Natural killer cell (primary cell): ENCODE data around the gene HDAC8. TPM values are rescaled to one million over a fixed set of nuclear protein-coding genes. Genes with fewer than 3 reads are reported as not detected.
"Not testable (repeated sequence)": the region's sequence is repeated elsewhere in the genome, so short reads cannot be mapped to it uniquely, and the experiment has no call there.

Source experiments
- ATAC-seq, 3 donors: fragments of 150-1000 bp in 2 of 3; fragments of 200-7000 bp in 1 of 3; cut with Tn5 transposase; 1 replicate in 1 of 3; 2 replicates in 2 of 3; pipeline ENCODE4 v1.10.0; 2021; ENCODE audit warnings: mild to moderate bottlenecking in 2 of 3, moderate library complexity in 2 of 3
- DNase-seq, 2 donors: peaks; one replicate each; pipeline versions ENCODE4 v3.0.0 to v3.0.0-alpha.2; 2013 to 2021; ENCODE audit warnings: mixed read lengths in 1 of 2
- H3K27ac ChIP-seq: one replicate; pipeline ENCODE4 v1.5.1; 2013; ENCODE audit warnings: mild to moderate bottlenecking, low read length
- H3K27me3 ChIP-seq: one replicate; pipeline ENCODE4 v1.6.1; 2013; ENCODE audit warnings: low read length; ENCODE audit not compliant: control insufficient read depth, insufficient read depth
- H3K36me3 ChIP-seq: one replicate; pipeline ENCODE4 v1.6.1; 2013; ENCODE audit warnings: low read length; ENCODE audit not compliant: control insufficient read depth, insufficient read depth
- H3K4me1 ChIP-seq: one replicate; pipeline ENCODE4 v1.6.1; 2013; ENCODE audit warnings: low read length; ENCODE audit not compliant: control insufficient read depth, insufficient read depth
- H3K4me3 ChIP-seq: one replicate; pipeline ENCODE4 v1.5.1; 2013; ENCODE audit warnings: low read length
- H3K9me3 ChIP-seq: one replicate; pipeline ENCODE4 v1.6.1; 2013; ENCODE audit warnings: low read length; ENCODE audit not compliant: control insufficient read depth, insufficient read depth
- H3K27ac Mint-ChIP-seq, 2 donors: one replicate each; pipeline ENCODE4 v1.8.0; 2022; ENCODE audit warnings: mild to moderate bottlenecking in 2 of 2, mixed read lengths in 2 of 2, moderate library complexity in 1 of 2
- H3K27me3 Mint-ChIP-seq, 2 donors: one replicate each; pipeline ENCODE4 v1.8.0; 2022; ENCODE audit warnings: low read depth in 2 of 2, mixed read lengths in 2 of 2
- H3K36me3 Mint-ChIP-seq: one replicate; pipeline ENCODE4 v1.8.0; 2022; ENCODE audit warnings: mixed read lengths
- H3K4me1 Mint-ChIP-seq, 2 donors: one replicate each; pipeline ENCODE4 v1.8.0; 2022; ENCODE audit warnings: mixed read lengths in 2 of 2
- H3K4me3 Mint-ChIP-seq: one replicate; pipeline ENCODE4 v1.8.0; 2022; ENCODE audit warnings: mild to moderate bottlenecking, moderate library complexity, mixed read lengths
- H3K9me3 Mint-ChIP-seq, 2 donors: one replicate each; pipeline ENCODE4 v1.8.0; 2022; ENCODE audit warnings: mixed read lengths in 2 of 2
- WGBS: methylation state at CpG from one replicate; pipeline ENCODE4 v1.1.7; 2013; ENCODE audit warnings: missing lambda C conversion rate; ENCODE audit not compliant: insufficient coverage; 5-methylcytosine and 5-hydroxymethylcytosine counted together
- intact Hi-C: fragments of 100-400 bp; cut with micrococcal nuclease; formaldehyde crosslinking; loops from one replicate; pipeline ENCODE4 v1.14.2; 2022
- total RNA-seq, 4 donors: library from RNA; stranded (reverse); fragments of 120-200 nt in 1 of 4; gene quantifications; one replicate each; pipeline versions ENCODE4 v1.2.3 to v1.2.4, GENCODE V29; 2013 to 2022
- TF ChIP-seq, protein P1 (sequence below): fragments of 200-600 bp; IDR thresholded peaks from one replicate; pipeline ENCODE4 v1.8.0; 2022; ENCODE audit warnings: antibody characterized with exemption

The HDAC8 gene
- total RNA-seq, 3 donors from 2014 or later (not counting 1 experiment from before 2014, with no cell fraction given) = 24.3 to 30.4 (median 26.6) TPM

DNA sequence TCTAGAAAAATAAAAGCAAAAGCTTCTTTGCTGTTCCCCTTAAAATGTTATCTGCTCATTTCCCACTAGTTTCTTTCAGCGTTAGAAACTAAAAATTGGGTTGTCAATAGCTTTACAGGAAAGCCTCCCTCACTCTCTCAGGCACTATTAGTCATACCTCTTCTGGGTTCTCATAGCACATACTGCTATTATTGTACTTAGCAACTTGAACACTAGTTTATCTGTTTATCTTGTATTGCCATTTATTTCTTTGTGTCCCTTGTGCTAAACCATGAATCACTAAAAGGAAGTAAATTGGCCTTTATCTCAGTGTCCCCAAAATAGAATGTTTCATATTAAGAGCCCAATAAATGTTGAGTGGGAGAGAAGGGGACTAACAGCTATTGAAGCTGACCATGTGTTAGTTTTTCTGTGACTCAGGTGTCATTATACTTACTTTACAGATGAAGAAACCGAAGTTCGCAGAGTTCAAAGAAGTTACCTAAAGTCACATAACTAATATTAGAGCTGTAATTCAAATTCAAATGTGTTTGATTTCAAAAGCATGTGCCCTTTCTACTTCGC, 142.2 kb downstream of the HDAC8 start:
- TF ChIP-seq, protein P1, sequence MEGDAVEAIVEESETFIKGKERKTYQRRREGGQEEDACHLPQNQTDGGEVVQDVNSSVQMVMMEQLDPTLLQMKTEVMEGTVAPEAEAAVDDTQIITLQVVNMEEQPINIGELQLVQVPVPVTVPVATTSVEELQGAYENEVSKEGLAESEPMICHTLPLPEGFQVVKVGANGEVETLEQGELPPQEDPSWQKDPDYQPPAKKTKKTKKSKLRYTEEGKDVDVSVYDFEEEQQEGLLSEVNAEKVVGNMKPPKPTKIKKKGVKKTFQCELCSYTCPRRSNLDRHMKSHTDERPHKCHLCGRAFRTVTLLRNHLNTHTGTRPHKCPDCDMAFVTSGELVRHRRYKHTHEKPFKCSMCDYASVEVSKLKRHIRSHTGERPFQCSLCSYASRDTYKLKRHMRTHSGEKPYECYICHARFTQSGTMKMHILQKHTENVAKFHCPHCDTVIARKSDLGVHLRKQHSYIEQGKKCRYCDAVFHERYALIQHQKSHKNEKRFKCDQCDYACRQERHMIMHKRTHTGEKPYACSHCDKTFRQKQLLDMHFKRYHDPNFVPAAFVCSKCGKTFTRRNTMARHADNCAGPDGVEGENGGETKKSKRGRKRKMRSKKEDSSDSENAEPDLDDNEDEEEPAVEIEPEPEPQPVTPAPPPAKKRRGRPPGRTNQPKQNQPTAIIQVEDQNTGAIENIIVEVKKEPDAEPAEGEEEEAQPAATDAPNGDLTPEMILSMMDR = no peak
- no peak for DNase-seq
- Histone ChIP-seq H3K9me3 (no peaks in the 10 kb centered on the region), H3K27me3 (no peaks in the 10 kb centered on the region), H3K4me3 (no peak overlapping the region), H3K36me3 (no peaks in the 10 kb centered on the region), H3K4me1 (no peaks in the 10 kb centered on the region), H3K27ac (no peak overlapping the region)
- Mint-ChIP-seq H3K36me3 (peaks cover 6% of the 10 kb centered on the region), H3K27me3 (no peaks in the 10 kb centered on the region), H3K4me1 (no peaks in the 10 kb centered on the region), H3K4me3 (no peak overlapping the region), H3K27ac (no peak overlapping the region), H3K9me3 (peaks cover 0 to 3% of the 10 kb centered on the region in 2 donors)
- 91% methylated on average over 2 of the region's 4 CpGs for WGBS
- intact Hi-C loops = no loop called here
- ATAC-seq = no peak

DNA sequence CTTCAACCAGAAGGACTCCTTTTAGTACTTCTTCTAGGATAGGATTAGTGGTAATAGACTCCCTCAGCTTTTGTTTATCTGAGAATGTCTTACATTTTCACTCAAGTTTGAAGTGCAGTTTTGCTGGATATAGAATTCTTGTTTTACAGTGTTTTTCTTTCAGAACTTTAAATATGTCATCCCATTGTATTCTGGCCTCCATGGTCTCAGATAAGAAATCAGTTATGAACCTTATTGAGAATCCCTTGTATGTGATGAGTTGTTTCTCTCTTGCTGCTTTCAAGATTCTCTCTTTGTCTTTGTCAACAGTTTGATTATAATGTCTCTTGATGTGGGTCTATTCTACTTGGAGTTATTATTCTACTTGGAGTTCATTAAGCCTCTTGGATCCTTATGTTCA, 150.8 kb downstream of the HDAC8 start:
- ATAC-seq (no peak), DNase-seq (no peak)
- Histone ChIP-seq H3K27me3 (no peaks in the 10 kb centered on the region), H3K4me1 (no peaks in the 10 kb centered on the region), H3K4me3 (no peak overlapping the region), H3K36me3 (no peaks in the 10 kb centered on the region), H3K27ac (no peak overlapping the region), H3K9me3 (no peaks in the 10 kb centered on the region)
- intact Hi-C loops = no loop called here
- H3K4me3 Mint-ChIP-seq = no peak overlapping the region
- TF ChIP-seq, protein P1 = no peak
- H3K9me3 Mint-ChIP-seq = peaks cover 2 to 15% of the 10 kb centered on the region in 2 donors
- no peak overlapping the region for H3K27ac Mint-ChIP-seq
- peaks cover 6% of the 10 kb centered on the region for H3K36me3 Mint-ChIP-seq
- peaks cover 0 to 13% of the 10 kb centered on the region in 2 donors for H3K27me3 Mint-ChIP-seq
- no peaks in the 10 kb centered on the region for H3K4me1 Mint-ChIP-seq

DNA sequence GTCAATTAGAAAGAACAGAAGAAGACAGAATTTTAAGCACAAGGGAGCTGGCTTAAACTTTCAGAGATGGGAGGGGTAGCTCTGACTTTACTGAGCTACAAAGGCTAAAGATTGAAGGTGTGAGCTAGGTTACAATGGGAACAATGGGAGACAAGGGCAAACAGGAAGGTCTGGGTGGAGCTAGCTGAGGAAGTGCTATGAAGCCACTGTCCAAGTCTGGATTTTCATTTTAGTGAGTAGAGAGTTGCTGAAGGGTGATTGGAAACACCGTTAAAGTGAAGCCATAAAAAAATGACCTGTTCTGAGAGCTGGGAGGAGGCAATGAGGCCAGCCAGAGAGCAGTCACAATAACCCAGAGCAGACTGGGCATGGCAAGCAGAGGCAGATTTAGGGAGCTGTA, 162.7 kb downstream of the HDAC8 start:
- Mint-ChIP-seq H3K9me3 (peaks cover 0 to 4% of the 10 kb centered on the region in 2 donors), H3K27me3 (no peaks in the 10 kb centered on the region), H3K4me1 (no peaks in the 10 kb centered on the region), H3K36me3 (no peaks in the 10 kb centered on the region), H3K4me3 (no peak overlapping the region), H3K27ac (no peak overlapping the region)
- DNase-seq = no peak
- 100% methylated on average over 1 of the region's 1 CpG for WGBS
- ATAC-seq = no peak
- no peak overlapping the region for H3K27ac ChIP-seq
- H3K9me3 ChIP-seq = no peaks in the 10 kb centered on the region
- no peaks in the 10 kb centered on the region for H3K4me1 ChIP-seq
- intact Hi-C loops = no loop called here
- H3K4me3 ChIP-seq = no peak overlapping the region
- no peaks in the 10 kb centered on the region for H3K27me3 ChIP-seq
- TF ChIP-seq, protein P1 = no peak
- H3K36me3 ChIP-seq = no peaks in the 10 kb centered on the region

DNA sequence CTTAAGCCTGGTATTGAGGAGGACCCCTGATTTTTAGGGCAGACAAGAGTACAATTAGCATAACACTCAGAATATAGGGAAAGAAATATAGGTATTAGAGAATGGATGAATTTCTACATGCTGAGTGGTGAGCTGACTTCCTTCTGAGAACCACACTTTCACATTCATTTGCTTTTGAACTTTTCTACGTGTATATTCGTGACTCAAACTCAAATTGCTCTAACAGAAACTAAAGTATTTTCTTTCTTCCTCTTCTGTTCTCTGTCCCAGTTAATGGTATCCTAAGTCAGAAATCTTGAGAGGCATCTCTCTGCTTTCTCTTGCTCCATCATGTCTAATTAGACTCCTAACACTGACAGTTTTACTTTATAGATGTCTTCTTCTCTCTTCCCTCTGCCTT, 163.8 kb downstream of the HDAC8 start:
- no peak overlapping the region for H3K27ac Mint-ChIP-seq
- Histone ChIP-seq H3K27ac (no peak overlapping the region), H3K4me3 (no peak overlapping the region), H3K36me3 (no peaks in the 10 kb centered on the region), H3K9me3 (no peaks in the 10 kb centered on the region), H3K27me3 (no peaks in the 10 kb centered on the region), H3K4me1 (no peaks in the 10 kb centered on the region)
- 100% methylated on average over 2 of the region's 2 CpGs for WGBS
- H3K4me3 Mint-ChIP-seq = no peak overlapping the region
- H3K4me1 Mint-ChIP-seq = no peaks in the 10 kb centered on the region
- H3K36me3 Mint-ChIP-seq = no peaks in the 10 kb centered on the region
- DNase-seq = no peak
- no peaks in the 10 kb centered on the region for H3K27me3 Mint-ChIP-seq
- H3K9me3 Mint-ChIP-seq = peaks cover 0 to 4% of the 10 kb centered on the region in 2 donors
- ATAC-seq = no peak
- TF ChIP-seq, protein P1 = no peak
- intact Hi-C loops = no loop called here

DNA sequence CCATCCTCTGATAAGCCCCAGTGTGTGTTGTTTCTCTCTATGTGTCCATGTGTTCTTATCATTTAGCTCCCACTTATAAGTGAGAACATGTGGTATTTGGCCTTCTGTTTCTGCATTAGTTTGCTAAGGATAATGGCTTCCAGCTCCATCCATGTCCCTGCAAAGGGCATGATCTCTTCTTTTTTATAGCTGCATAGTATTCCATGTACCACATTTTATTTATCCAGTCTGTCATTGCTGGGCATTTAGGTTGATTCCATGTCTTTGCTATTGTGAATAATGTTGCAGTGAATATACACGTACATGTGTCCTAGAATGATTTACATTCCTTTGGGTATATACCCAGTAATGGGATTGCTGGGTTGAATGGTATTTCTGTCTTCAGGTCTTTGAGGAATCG, 167.5 kb downstream of the HDAC8 start:
- DNase-seq, H3K27ac ChIP-seq, H3K27me3 ChIP-seq, H3K4me3 ChIP-seq, H3K27ac Mint-ChIP-seq, ATAC-seq, H3K36me3 Mint-ChIP-seq, H3K4me1 ChIP-seq, H3K4me3 Mint-ChIP-seq, H3K9me3 ChIP-seq, H3K27me3 Mint-ChIP-seq, intact Hi-C loops, H3K4me1 Mint-ChIP-seq, H3K36me3 ChIP-seq, H3K9me3 Mint-ChIP-seq: not testable (repeated sequence)
- no CpG with 5 or more reads among the region's 2 CpGs for WGBS
